Stimulated activated CD8-positive, alpha-beta memory T cell treated with anti-CD3 and anti-CD28 coated beads, Interleukin-12 subunit alpha, Interleukin-12 subunit beta, amount 100 ng/mL, for 4 hours (primary cell): ENCODE results near the gene SLC22A9.

Experiments
- DNase-seq: peaks from one replicate; pipeline ENCODE4 v3.0.0-alpha.2; 2020; ENCODE audit warnings: low read depth

Gene SLC22A9

GRCh38 chr11:63445118-63445517, 75.5 kb downstream of the SLC22A9 start:
- no peak for DNase-seq

- no peak for DNase-seq
Measured at GRCh38 chr11:63445720-63446119, 76.1 kb downstream of the SLC22A9 start.

- no peak for DNase-seq
Measured at GRCh38 chr11:63448646-63449045, 79.1 kb downstream of the SLC22A9 start.

GRCh38 chr11:63459586-63459985, 90.0 kb downstream of the SLC22A9 start:
- no peak for DNase-seq
